GM20000 (cell line): ENCODE results near the gene FBXL2.
"Not testable (repeated sequence)": the region's sequence is repeated elsewhere in the genome, so short reads cannot be mapped to it uniquely, and the experiment has no call there.

ENCODE experiments used
- DNase-seq: peaks from one replicate; pipeline ENCODE4 v3.0.0; 2012; ENCODE audit warnings: low spot score
- CTCF ChIP-seq: IDR thresholded peaks from 2 replicates; pipeline ENCODE4 v1.5.1; 2012; ENCODE audit warnings: mild to moderate bottlenecking, control low read depth; ENCODE audit errors: extremely low read depth, missing control alignments

Gene FBXL2

GRCh38 chr3:33395900-33396299 lies 118.7 kb downstream of the FBXL2 start:
- TF ChIP-seq CTCF, result no peak
- no peak for DNase-seq

GRCh38 chr3:33398410-33398809 lies 121.2 kb downstream of the FBXL2 start:
- DNase-seq, result no peak
- no peak for TF ChIP-seq CTCF

- no peak for DNase-seq
- no peak for TF ChIP-seq CTCF
These were observed 124.5 kb downstream of the FBXL2 start for GRCh38 chr3:33401781-33402180.

- no peak for DNase-seq
- no peak for TF ChIP-seq CTCF
These were observed 125.7 kb downstream of the FBXL2 start for GRCh38 chr3:33402936-33403335.

- TF ChIP-seq CTCF, result no peak
- no peak for DNase-seq
These were observed 126.5 kb downstream of the FBXL2 start for GRCh38 chr3:33403756-33404155.

- DNase-seq, result not testable (repeated sequence)
These were observed 133.6 kb downstream of the FBXL2 start for GRCh38 chr3:33410816-33411215.

GRCh38 chr3:33417066-33417673 lies 139.9 kb downstream of the FBXL2 start:
- no peak for DNase-seq
- TF ChIP-seq CTCF, result no peak

GRCh38 chr3:33419948-33420347 lies 142.7 kb downstream of the FBXL2 start:
- peak; percentile 8 for DNase-seq
- TF ChIP-seq CTCF, result no peak
